CD4-positive, alpha-beta T cell treated with Interleukin-6 at 100 ng/mL for 8 hours (primary cell): Measurements from ENCODE around the gene KRT14.
"Not testable (repeated sequence)": the region's sequence is repeated elsewhere in the genome, so short reads cannot be mapped to it uniquely, and the experiment has no call there.

Experiments
- DNase-seq: peaks from one replicate; pipeline ENCODE4 v3.0.0-alpha.2; 2020; ENCODE audit warnings: mixed read lengths, low spot score

The KRT14 gene

GRCh38 chr17:41623184-41623861, 36.6 kb upstream of the KRT14 start:
- DNase-seq, result not testable (repeated sequence)

GRCh38 chr17:41622340-41623183, 35.9 kb upstream of the KRT14 start:
- DNase-seq, result not testable (repeated sequence)

DNA sequence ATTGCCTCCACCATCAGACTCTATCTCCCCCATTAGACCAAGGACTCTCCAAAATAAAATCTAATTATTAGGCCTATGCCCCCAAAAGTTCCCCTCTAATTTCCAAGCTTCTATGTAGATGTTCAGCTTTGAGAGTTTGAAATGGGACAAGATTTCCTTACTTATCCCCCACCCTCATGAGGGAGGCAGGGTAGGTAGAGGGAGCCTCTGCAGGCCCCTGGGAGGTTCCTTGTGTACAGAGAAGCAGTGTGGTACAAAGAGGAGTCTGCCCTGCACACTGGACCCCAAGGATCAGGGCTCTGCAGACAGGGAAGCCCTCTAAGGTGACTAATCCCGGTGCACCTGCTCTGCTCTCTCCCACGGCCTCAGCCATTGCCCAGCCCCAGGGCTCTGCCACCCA, 35.2 kb upstream of the KRT14 start:
- no peak for DNase-seq

DNA sequence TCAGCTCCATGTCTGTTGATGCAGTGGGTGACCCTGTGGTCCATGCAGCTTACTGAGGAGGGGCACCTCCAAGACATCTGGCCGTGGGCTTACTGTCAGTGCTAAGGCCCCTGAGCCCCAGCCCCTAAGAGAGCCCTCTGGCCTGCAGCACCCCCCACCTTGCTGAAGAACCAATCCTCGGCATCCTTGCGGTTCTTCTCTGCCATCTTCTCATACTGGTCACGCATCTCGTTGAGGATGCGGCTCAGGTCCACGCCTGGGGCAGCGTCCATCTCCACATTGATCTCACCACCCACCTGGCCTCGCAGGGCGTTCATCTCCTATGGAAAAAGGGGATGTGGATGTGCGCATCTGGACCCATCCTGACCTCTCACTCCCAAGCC, 34.7 kb upstream of the KRT14 start:
- not testable (repeated sequence) for DNase-seq

- DNase-seq, result no peak
These were observed 34.1 kb upstream of the KRT14 start for GRCh38 chr17:41620583-41621434.

- DNase-seq, result not testable (repeated sequence)
These were observed 33.4 kb upstream of the KRT14 start for GRCh38 chr17:41619927-41620582.

DNA sequence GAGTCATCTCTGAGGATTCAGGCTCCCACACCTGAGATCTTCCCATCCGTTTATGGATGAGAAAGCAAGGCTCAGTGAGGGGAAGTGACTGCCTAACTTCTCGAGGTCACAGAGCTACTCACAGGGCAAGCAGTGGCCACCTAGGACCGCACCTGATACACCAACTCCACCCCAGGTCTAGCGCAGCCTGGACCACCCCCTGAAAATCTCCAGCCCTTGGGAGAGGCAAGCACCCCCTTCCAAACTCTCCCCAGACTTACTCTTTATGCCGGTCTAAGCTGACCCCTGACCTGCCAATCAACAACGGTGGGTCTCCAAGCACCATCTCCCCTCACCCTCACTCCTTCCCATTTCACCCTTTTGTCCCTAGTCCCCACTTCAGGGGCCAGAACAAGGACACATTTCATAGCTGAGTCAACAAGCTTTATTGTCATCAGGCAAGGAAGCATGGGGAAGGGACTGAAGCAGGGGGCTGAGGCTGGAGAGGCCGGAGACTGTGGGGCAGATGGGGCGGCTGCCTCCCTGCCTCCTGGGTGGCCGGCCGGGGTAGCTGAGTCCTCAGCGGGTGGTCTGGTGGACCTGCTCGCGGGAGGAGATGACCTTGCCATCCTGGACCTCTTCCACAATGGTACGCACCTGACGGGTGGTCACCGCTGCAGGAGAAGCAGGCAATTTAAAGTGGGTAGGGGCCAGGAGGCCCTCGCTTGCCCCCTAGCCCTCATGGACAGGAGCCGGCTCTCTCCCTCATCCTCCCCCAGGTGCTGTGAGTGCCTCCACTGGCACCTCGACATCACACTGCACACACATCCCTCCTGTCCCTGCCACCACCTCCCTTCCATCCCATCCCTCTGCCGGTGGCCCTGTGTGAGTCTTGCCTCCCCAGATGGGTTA, 32.6 kb upstream of the KRT14 start:
- DNase-seq, result no peak

- no peak for DNase-seq
These were observed 31.8 kb upstream of the KRT14 start for GRCh38 chr17:41618341-41619035.

- no peak for DNase-seq
These were observed 31.0 kb upstream of the KRT14 start for GRCh38 chr17:41617698-41618097.

DNA sequence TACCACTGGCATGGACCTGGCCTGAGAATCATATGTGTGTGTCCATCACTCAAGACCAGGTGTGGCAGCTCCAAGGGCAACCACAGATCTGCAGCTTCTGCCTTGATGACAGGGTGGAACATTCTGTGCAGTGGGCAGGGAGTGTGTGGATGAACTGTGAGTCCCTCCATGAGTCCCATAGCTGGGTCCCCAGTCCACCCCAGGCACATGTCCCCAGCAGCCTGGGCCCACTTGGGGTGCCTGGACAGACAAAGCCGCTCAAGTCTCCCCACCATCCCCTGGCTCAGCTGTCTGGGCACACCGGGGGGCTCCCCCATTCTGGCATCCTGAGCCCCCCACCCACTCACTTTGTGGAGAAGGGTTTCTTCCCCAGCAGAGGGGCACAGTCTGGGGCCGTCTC, 30.4 kb upstream of the KRT14 start:
- no peak for DNase-seq

- DNase-seq, result not testable (repeated sequence)
These were observed 29.8 kb upstream of the KRT14 start for GRCh38 chr17:41616486-41616885.

DNA sequence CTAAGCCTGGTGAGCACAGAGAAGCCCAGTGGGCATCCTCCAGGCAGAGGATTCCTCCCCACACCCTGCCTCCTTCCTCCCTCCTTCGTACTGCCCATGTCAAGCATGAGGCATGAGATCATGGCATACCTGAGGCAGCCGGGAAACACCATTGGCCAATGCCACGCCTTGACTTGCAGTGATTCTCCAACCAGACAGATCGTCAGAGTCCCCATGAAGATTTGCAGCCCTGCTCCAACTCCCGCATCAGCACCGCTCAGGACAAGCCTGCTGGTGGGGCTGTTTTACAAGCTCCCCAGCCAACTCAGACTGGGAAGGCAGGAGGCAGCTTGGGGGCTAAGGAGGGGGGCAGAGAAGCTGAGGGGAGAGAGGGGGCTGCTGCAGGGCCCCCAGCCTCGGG, 28.8 kb upstream of the KRT14 start:
- no peak for DNase-seq

- not testable (repeated sequence) for DNase-seq
These were observed 28.1 kb upstream of the KRT14 start for GRCh38 chr17:41614767-41615166.

- DNase-seq, result no peak
These were observed 27.4 kb upstream of the KRT14 start for GRCh38 chr17:41614098-41614497.

DNA sequence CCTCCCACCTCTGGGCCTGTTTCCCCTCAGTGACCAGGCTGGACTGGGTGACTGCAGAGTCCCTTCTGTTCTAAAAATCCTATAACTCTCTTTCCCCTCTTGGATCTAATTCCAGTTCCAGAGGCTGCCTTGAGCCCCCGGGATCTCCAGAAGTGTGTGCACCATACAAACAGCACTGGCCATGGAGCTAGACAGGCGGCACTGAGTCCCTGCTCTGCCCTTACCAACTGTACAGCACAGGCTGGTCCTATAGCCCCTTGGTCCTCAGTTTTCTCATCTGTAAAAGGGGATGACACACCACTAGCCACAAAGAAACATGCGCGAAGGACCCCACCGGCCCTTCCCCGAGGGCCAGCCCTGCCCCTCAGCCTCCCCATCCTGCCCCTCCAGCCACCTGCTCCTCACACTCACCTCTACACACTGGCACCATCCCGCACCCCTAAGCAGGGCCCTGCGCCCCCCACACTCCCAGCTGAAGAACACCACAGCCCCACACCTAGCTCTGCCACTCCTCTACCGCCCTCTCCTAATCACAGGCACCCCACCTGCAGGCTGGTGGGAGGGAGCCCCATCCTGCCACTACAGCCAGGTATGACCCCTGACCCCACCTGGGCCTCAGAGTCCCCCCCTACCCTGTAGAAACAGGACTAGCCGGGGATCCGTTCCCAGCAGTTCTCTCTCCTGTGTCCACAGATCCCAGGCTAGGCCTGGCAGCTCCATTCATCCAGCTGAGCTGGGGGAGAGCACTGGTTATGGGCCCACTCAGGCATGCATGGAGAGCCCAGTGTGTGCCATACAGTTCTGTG, 26.8 kb upstream of the KRT14 start:
- no peak for DNase-seq

DNA sequence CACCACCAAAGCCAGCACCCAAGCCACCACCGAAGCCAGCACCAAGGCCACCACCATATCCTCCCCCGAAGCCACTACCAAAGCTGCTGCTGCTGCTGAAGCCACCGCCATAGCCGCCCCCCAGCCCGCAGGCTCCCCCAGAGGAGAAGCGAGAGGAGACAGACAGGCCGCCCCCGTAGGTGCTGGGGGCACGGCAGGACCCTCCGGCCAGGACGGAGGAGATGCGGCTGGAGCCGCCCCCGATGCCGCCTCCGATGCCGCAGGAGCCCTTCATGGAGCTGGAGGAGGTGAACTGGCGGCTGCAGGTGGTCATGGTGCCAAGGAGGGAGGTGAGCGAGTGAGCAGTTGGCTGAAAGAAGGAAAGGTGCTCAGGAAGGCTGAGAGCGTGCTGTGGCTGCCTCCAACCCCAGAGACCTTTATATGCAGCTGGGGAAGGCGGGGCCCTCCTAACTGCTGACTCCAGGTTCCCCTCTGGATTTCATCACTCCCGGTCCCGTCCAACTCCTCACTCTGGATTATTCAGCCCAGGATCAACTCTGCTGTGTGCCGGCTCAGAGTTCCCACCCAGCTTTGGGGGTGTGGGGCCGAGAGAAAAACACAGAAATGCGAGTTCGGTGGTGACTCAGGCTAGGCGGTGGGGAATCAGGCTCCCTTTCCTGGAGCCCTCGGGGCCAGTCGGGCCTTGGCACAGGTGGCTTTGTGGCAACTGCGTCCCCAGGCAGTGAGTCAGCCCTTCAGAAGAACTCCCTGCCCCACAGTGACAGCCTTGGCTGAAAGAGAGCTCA, 25.9 kb upstream of the KRT14 start, which contains the start of gene KRT16:
KRT16 (minus strand) TSS at position 392 of the 785 bp plus-strand sequence; CDS start at position 313, 79 bp downstream.
- DNase-seq, result not testable (repeated sequence)

- no peak for DNase-seq
These were observed 24.4 kb upstream of the KRT14 start for GRCh38 chr17:41610965-41611640.

DNA sequence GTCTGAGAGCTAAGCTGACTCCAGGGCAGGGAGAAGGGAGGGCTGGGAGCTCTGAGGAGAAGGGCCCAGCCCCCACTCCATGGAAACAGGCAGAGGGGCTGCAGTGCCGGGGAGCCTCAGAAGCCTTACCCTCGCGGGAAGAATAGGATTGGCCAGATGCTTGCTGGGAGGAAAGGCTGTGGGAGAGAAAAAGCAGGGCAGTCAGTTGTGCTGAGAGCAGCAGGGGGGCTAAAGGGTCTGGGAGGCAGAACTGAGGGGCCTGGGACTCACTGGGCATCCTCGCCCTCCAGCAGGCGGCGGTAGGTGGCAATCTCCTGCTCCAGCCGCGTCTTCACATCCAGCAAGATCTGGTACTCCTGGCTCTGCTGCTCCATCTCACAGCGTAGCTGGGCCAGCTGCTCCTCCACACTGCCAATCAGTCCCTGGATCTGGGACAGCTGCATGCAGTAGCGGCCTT, 23.4 kb upstream of the KRT14 start:
- DNase-seq, result not testable (repeated sequence)
